ENCODE data around the gene TCFL5. TPM values are rescaled to one million over a fixed set of nuclear protein-coding genes. Genes with fewer than 3 reads are reported as not detected.
A peak's percentile ranks its signal among the peaks of the same experiment; 100 is the strongest.

TCFL5 gene
- total RNA-seq, 1 donor from 2014 or later: 12.8 TPM

DNA sequence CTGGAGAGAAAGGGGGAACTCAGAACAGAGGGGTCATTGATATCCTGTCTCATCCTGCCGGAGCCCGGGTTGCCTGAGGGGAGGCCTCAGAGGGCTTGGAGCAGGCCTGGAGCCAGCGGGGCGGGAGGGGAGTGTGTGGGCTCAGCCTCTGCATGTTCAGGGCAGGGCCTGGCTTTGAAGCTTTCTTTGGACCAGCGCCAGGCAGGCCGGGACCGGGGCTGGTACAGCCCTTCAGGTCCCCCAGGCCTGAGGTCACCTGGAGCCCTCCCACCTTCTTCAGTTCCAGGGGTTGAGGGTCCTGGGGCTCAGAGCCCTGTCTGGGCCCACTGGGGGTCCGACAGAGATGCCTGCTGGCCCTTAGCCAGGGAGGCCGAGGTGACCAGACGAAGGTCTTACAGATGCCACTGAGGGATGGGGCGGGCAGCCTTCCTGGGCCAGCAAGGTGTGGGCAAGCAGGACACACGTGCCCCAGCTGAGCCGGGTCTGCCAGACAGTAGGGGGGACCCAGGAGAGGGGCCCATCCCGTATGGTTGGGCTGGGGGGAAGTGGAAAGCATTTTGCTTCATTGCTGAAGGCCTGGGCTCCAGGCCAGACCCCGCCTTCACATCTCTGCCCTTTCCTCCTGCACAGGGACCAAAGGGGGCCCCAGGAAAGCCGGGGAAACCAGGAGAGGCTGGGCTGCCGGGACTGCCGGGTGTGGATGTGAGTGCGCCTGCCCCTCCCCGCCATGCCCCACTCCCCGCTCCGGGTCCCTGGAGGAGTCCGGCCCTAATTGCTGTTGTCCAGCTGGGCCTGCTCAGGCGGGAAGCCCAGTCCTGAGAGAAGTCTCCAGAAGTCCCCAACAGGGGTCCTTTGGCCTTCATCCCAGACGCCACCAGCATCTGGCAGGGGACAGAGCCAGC, 42.8 kb downstream of the TCFL5 start:
- TF ChIP-seq CTCF (IDR thresholded peaks at IDR 0.05): no peak
- Mint-ChIP-seq H3K9me3 (ENCODE audit: unreplicated experiment) (no peaks in the 10 kb centered on the region), H3K4me3 (ENCODE audit: unreplicated experiment) (no peak overlapping the region), H3K27ac (ENCODE audit: unreplicated experiment) (peak overlapping the region; percentile 44), H3K27me3 (ENCODE audit: unreplicated experiment) (peaks cover 8% of the 10 kb centered on the region), H3K4me1 (ENCODE audit: unreplicated experiment) (peaks cover 42% of the 10 kb centered on the region), H3K36me3 (ENCODE audit: unreplicated experiment) (no peaks in the 10 kb centered on the region)
- no peak for DNase-seq (ENCODE audit: extremely low spot score, unreplicated experiment)

GRCh38 chr20:62817975-62818591, 43.5 kb downstream of the TCFL5 start:
- H3K9me3 Mint-ChIP-seq (ENCODE audit: unreplicated experiment): no peaks in the 10 kb centered on the region
- no peak for TF ChIP-seq CTCF (IDR thresholded peaks at IDR 0.05)
- no peak overlapping the region for H3K4me3 Mint-ChIP-seq (ENCODE audit: unreplicated experiment)
- no peak for DNase-seq (ENCODE audit: extremely low spot score, unreplicated experiment)
- H3K27me3 Mint-ChIP-seq (ENCODE audit: unreplicated experiment): peaks cover 8% of the 10 kb centered on the region
- no peaks in the 10 kb centered on the region for H3K36me3 Mint-ChIP-seq (ENCODE audit: unreplicated experiment)
- H3K27ac Mint-ChIP-seq (ENCODE audit: unreplicated experiment): peak overlapping the region; percentile 44
- peaks cover 40% of the 10 kb centered on the region for H3K4me1 Mint-ChIP-seq (ENCODE audit: unreplicated experiment)

DNA sequence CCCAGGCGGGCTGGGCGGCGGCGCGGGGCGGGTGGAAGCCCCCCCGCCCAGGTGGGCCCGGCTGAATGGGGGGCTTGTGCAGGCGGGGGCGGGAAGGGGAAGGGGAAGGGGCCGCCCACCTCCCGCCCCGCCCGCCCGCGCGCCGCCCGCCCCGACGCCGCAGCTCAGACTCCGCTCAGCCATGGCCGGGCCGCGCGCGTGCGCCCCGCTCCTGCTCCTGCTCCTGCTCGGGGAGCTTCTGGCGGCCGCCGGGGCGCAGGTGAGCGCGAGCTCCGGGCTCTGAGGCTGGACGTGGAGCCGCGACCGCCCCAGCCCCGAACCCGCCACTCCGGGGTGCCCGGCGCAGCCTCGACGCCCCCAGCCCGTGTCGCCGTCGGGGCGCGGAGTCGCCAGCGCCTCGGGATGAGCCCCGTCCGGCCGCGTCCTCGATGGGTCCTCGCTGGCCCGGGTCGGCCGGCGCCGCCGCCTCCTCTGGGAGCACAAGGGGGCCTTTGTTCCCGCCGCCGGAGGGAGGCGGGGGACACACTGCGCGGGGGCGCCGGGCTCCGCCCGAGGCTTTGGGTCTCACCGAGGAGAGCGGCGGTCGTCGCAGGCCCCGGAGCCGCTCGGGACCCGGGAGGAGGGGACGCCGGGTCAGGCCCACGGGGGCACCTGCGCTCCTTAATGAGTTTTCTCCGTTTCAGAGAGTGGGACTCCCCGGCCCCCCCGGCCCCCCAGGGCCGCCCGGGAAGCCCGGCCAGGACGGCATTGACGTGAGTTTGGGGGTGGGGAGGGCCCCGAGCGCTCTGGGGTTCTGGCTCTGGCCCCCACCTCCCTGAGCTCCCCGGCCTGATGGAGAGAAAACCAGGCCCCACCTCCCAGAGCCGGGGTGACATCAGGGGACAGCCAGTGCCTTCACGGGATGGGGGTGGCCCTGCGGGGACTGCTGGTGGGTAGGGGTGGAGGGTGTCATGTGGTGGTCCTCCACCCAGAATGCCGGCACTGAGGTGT, 44.4 kb downstream of the TCFL5 start, which contains the start of gene COL9A3:
COL9A3 (plus strand) TSS at position 167 of the 990 bp plus-strand sequence; CDS start at position 182, 15 bp downstream.
- Mint-ChIP-seq H3K27ac (ENCODE audit: unreplicated experiment) (no peak within 1 kb of the TSS), H3K9me3 (ENCODE audit: unreplicated experiment) (no peaks in the 10 kb centered on the region), H3K4me3 (ENCODE audit: unreplicated experiment) (peak within 1 kb of the TSS; percentile 40)

More for the DNA sequence above, 44.4 kb downstream of the TCFL5 start, which contains the start of gene COL9A3:
- H3K36me3 Mint-ChIP-seq (ENCODE audit: unreplicated experiment): peaks cover 4% of the 10 kb centered on the region
- peaks cover 40% of the 10 kb centered on the region for H3K4me1 Mint-ChIP-seq (ENCODE audit: unreplicated experiment)
- TF ChIP-seq CTCF (IDR thresholded peaks at IDR 0.05): no peak
- peaks cover 8% of the 10 kb centered on the region for H3K27me3 Mint-ChIP-seq (ENCODE audit: unreplicated experiment)
- DNase-seq (ENCODE audit: extremely low spot score, unreplicated experiment): no peak

All from osteocyte (in vitro differentiated cells).